Measurements from ENCODE around the gene TTC8. TPM values are rescaled to one million over a fixed set of nuclear protein-coding genes. Genes with fewer than 3 reads are reported as not detected.
A peak's percentile ranks its signal among the peaks of the same experiment; 100 is the strongest.

Gene TTC8
- total RNA-seq, 1 experiment from 2014 or later: 9.2 TPM

DNA sequence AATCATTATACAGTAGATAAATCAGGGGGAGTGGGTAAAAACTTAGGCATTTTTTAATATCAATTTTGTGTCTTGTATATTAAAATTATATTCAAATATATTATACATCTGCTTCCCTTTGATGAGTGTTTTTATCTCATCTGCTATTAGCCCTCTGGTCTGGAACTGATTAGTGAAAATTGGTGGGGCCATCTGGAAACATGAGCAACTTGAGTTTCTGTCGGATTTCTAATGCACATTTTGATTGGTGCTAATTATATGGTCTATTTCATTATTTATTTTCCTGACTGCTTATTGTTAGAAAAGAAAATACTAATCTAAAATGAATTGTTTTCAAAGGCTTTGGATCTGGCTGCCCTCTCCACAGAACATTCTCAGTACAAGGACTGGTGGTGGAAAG, 28.2 kb downstream of the TTC8 start:
- no peaks in the 10 kb centered on the region for H4K20me1 ChIP-seq (ENCODE audit: control insufficient read depth, insufficient read depth, insufficient read length)
- H3K27me3 ChIP-seq (ENCODE audit: insufficient read depth, low read length): no peaks in the 10 kb centered on the region
- no peak overlapping the region for H2BK12ac ChIP-seq (ENCODE audit: insufficient read length, low read depth, low read length)
- no peak for DNase-seq
- no peak overlapping the region for H3K4ac ChIP-seq (ENCODE audit: low read depth, low read length)
- WGBS (ENCODE audit: extremely low coverage, insufficient read length, low lambda C conversion rate): no CpG with 5 or more reads among the region's 1 CpG
- H2AK5ac ChIP-seq (ENCODE audit: insufficient read length, low read length): no peak overlapping the region
- H3K23me2 ChIP-seq (ENCODE audit: insufficient read length, low read depth, low read length, poor library complexity, severe bottlenecking): no peaks in the 10 kb centered on the region
- H4K91ac ChIP-seq (ENCODE audit: insufficient read length, low read depth, low read length): no peak overlapping the region
- no peak overlapping the region for H3K27ac ChIP-seq (ENCODE audit: insufficient read length, low read depth, low read length)
- no peaks in the 10 kb centered on the region for H3K79me1 ChIP-seq (ENCODE audit: insufficient read depth, low read depth, low read length, poor library complexity, severe bottlenecking)
- no peak overlapping the region for H2BK120ac ChIP-seq (ENCODE audit: low read depth, low read length, poor library complexity, severe bottlenecking)
- TF ChIP-seq, protein P1, sequence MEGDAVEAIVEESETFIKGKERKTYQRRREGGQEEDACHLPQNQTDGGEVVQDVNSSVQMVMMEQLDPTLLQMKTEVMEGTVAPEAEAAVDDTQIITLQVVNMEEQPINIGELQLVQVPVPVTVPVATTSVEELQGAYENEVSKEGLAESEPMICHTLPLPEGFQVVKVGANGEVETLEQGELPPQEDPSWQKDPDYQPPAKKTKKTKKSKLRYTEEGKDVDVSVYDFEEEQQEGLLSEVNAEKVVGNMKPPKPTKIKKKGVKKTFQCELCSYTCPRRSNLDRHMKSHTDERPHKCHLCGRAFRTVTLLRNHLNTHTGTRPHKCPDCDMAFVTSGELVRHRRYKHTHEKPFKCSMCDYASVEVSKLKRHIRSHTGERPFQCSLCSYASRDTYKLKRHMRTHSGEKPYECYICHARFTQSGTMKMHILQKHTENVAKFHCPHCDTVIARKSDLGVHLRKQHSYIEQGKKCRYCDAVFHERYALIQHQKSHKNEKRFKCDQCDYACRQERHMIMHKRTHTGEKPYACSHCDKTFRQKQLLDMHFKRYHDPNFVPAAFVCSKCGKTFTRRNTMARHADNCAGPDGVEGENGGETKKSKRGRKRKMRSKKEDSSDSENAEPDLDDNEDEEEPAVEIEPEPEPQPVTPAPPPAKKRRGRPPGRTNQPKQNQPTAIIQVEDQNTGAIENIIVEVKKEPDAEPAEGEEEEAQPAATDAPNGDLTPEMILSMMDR (conservative IDR thresholded peaks at IDR 0.05): no peak
- H3K9ac ChIP-seq (ENCODE audit: extremely low read depth, insufficient read length, low read length): no peak overlapping the region
- no peaks in the 10 kb centered on the region for H3K79me2 ChIP-seq (ENCODE audit: insufficient read depth, low read length)
- H4K8ac ChIP-seq (replicated peaks; ENCODE audit: insufficient read length, low read depth, low read length): no peak overlapping the region
- H3K9me3 Mint-ChIP-seq: no peaks in the 10 kb centered on the region
- no peak overlapping the region for H2BK20ac ChIP-seq (ENCODE audit: low read depth, low read length, poor library complexity, severe bottlenecking)
- H3K27me3 Mint-ChIP-seq (ENCODE audit: low read depth): no peaks in the 10 kb centered on the region
- H4K5ac ChIP-seq (ENCODE audit: insufficient read length, low read depth, low read length): no peak overlapping the region
- peaks cover 0 to 9% (median 3%) of the 10 kb centered on the region in 3 experiments; a peak in 4 of 7 replicates for H3K36me3 Mint-ChIP-seq (ENCODE audit: insufficient read depth in 1 of 3, low read depth in 3 of 3)
- H3K56ac ChIP-seq (ENCODE audit: insufficient read length, low read depth, low read length): no peak overlapping the region
- no peak overlapping the region for H2BK5ac ChIP-seq (ENCODE audit: insufficient read length, low read length)
- no peak overlapping the region for H3K4me3 Mint-ChIP-seq
- no peak overlapping the region for H3K14ac ChIP-seq (ENCODE audit: insufficient read depth, low read length)
- H3K18ac ChIP-seq (ENCODE audit: insufficient read length, low read depth, low read length): no peak overlapping the region
- no peak overlapping the region for H2BK15ac ChIP-seq (ENCODE audit: low read depth, low read length)
- no peak overlapping the region for H3K23ac ChIP-seq (ENCODE audit: insufficient read length, low read depth, low read length)
- H3K4me1 ChIP-seq (ENCODE audit: insufficient read depth, low read length): peaks cover 4% of the 10 kb centered on the region; the same call in 1 of the 2 replicates
- peaks cover 32 to 38% of the 10 kb centered on the region in 2 experiments for H3K4me1 Mint-ChIP-seq
- H3K4me2 ChIP-seq (ENCODE audit: insufficient read depth, insufficient read length, low read length): no peak overlapping the region
- H3T11ph ChIP-seq (ENCODE audit: low read length): no peak overlapping the region
- peak overlapping the region in 1 of 3 experiments; percentile 68; a peak in 2 of 7 replicates for H3K27ac Mint-ChIP-seq
- H2AFZ ChIP-seq (ENCODE audit: low read length): no peak overlapping the region
- no peaks in the 10 kb centered on the region for H3K9me3 ChIP-seq (ENCODE audit: control insufficient read depth, low read depth, low read length)

Measured in H9 (cell line).